ENCODE results near the gene HSPA12A.

HSPA12A gene

GRCh38 chr10:116627386-116627933 lies 114.9 kb downstream of the HSPA12A start:
- DNase-seq (ENCODE audit: low spot score), result no peak

DNA sequence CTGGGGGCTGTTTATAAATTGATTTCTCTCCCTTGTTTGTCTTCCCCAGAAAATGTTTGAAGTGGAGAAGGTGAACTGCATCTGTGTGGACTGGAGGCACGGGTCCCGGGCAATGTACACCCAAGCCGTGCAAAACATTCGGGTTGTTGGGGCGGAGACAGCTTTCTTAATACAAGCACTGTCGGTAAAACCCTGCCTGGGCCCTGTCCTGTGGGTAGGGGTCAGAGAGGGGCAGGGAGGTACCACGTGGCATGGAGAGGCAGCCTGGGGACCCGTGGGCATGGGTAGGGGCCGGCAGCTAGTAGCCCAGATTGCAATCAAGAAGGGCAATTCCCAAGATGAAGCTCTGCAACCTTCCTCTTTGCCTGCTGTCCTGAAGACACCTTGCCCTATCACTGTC lies 115.6 kb downstream of the HSPA12A start:
- no peak for DNase-seq (ENCODE audit: low spot score)

- no peak for DNase-seq (ENCODE audit: low spot score)
Measured at GRCh38 chr10:116625845-116626244, 116.5 kb downstream of the HSPA12A start.

- DNase-seq (ENCODE audit: low spot score), result no peak
Measured at GRCh38 chr10:116621934-116622655, 120.3 kb downstream of the HSPA12A start.

DNA sequence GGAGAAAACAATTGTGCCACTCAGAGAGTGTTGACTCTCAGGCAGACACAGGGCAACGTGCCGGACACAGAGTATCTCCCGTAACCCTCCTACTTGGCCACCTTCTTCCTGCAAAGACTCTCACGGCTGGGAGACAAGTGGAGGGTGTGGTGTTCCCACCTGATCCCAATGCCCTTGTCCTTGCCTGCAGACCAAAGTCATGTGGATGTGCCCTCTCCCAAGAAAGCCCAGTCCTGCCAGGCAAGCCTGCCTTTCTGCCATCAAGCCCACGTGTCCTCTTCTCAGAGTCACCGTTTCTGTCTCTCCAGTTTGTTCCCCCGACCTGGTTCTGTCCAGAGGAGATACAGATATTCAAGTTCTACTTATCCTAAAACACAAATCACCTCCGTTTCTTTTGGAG lies 120.9 kb downstream of the HSPA12A start:
- no peak for DNase-seq (ENCODE audit: low spot score)
